Psoas muscle (tissue), 8 donors: ENCODE data around the gene RAPGEF5. TPM values are rescaled to one million over a fixed set of nuclear protein-coding genes. Genes with fewer than 3 reads are reported as not detected.

Experiments
- ATAC-seq, 4 donors: fragments of 200-7000 bp; cut with Tn5 transposase; one replicate each; pipeline ENCODE4 v1.9.1; 2020; ENCODE audit warnings: moderate library complexity in 3 of 4, mild to moderate bottlenecking in 2 of 4
- DNase-seq, 2 donors: peaks; one replicate each; pipeline ENCODE4 v3.0.0-alpha.2; 2020
- H3K27ac ChIP-seq: fragments of 200-600 bp; one replicate; pipeline ENCODE4 v1.8.0; 2022
- H3K27me3 ChIP-seq, 3 donors: fragments of 200-600 bp in 1 of 3; one replicate each; pipeline versions ENCODE4 v1.6.1 to v1.8.0; 2013 to 2022; ENCODE audit warnings: low read length in 2 of 3, mild to moderate bottlenecking in 2 of 3, moderate library complexity in 1 of 3; ENCODE audit not compliant: insufficient read depth in 3 of 3
- H3K36me3 ChIP-seq, 2 donors: fragments of 200-600 bp in 1 of 2; one replicate each; pipeline versions ENCODE4 v1.6.1 to v1.8.0; 2013 to 2022; ENCODE audit warnings: low read depth in 1 of 2, mild to moderate bottlenecking in 1 of 2, moderate library complexity in 1 of 2; ENCODE audit not compliant: insufficient read depth in 1 of 2
- H3K4me1 ChIP-seq: fragments of 200-600 bp; one replicate; pipeline ENCODE4 v1.8.0; 2022
- H3K4me3 ChIP-seq: fragments of 200-600 bp; one replicate; pipeline ENCODE4 v1.8.0; 2022; ENCODE audit warnings: mild to moderate bottlenecking
- H3K9me3 ChIP-seq: fragments of 200-600 bp; one replicate; pipeline ENCODE4 v1.8.0; 2022
- CTCF ChIP-seq: fragments of 200-600 bp; IDR thresholded peaks from one replicate; pipeline ENCODE4 v1.8.0; 2022; ENCODE audit warnings: antibody characterized with exemption
- WGBS, 3 donors: extraction: QIAGEN DNeasy Blood & Tissue Kit; methylation state at CpG; one replicate each; pipeline versions ENCODE4 v1.1.6 to v1.1.7; 2013; 5-methylcytosine and 5-hydroxymethylcytosine counted together
- intact Hi-C, 2 donors: fragments of 100-400 bp; cut with DNase I; formaldehyde crosslinking; loops; one replicate each; pipeline versions ENCODE4 v1.11.0 to v1.14.2; 2022
- polyA plus RNA-seq, 3 donors: library from polyadenylated mRNA; stranded (reverse); fragments of 200-250 nt; gene quantifications; one replicate each; pipeline ENCODE4 v1.2.3, GENCODE V29; 2013
- total RNA-seq, 4 donors: library from RNA; stranded (reverse); fragmentation: NEBNext Ultra II Directional in 2 of 4; extraction: Animal tissue kit (Norgen Biotek cat#: 25700) in 2 of 4; gene quantifications; one replicate each; pipeline versions ENCODE4 v1.2.1 to v1.2.4, GENCODE V29; 2021 to 2023
- donor health status: healthy with polysubstance abuse.
- donor health status: DM: no; HTN: no; CAD: no; lungs with moderate emphysema.
- donor health status: Bipolar disorder and iron deficiency.
- donor health status: healthy.
- donor health status: DM: yes; HTN: yes; CAD: no.
- donor health status: DM: no; HTN: no; CAD: no.
- donor health status: DM: no; HTN: no; CAD: no.
- donor health status: DM: yes; HTN: yes; CAD: no.

RAPGEF5 gene
- total and polyA plus RNA-seq, 7 donors: 2.6 to 10.8 (median 5.5) TPM

GRCh38 chr7:22202141-22202540, 154.8 kb downstream of the RAPGEF5 start:
- TF ChIP-seq CTCF: no peak
- no peaks in the 10 kb centered on the region for H3K9me3 ChIP-seq
- H3K27ac ChIP-seq: no peak overlapping the region
- no peak for DNase-seq
- H3K36me3 ChIP-seq: peaks cover 0 to 4% of the 10 kb centered on the region in 2 donors
- no peaks in the 10 kb centered on the region for H3K4me1 ChIP-seq
- no peak overlapping the region for H3K4me3 ChIP-seq
- H3K27me3 ChIP-seq: no peaks in the 10 kb centered on the region
- no peak for ATAC-seq
- WGBS, 3 donors: 88 to 94% (median 91%) methylated on average over 1 of the region's 1 CpG
- intact Hi-C loops: no loop called here

- Histone ChIP-seq H3K27ac (no peak overlapping the region), H3K4me1 (no peaks in the 10 kb centered on the region), H3K36me3 (peaks cover 0 to 4% of the 10 kb centered on the region in 2 donors), H3K4me3 (no peak overlapping the region), H3K9me3 (no peaks in the 10 kb centered on the region), H3K27me3 (no peaks in the 10 kb centered on the region)
- no peak for TF ChIP-seq CTCF
- intact Hi-C loops: no loop called here
- DNase-seq: no peak
- 34 to 47% (median 44%) methylated on average over 4 of the region's 4 CpGs for WGBS, 3 donors
- no peak for ATAC-seq
Observed at GRCh38 chr7:22201186-22201880, 155.6 kb downstream of the RAPGEF5 start.

GRCh38 chr7:22200777-22201176, 156.2 kb downstream of the RAPGEF5 start:
- Histone ChIP-seq H3K4me3 (no peak overlapping the region), H3K4me1 (no peaks in the 10 kb centered on the region), H3K27ac (no peak overlapping the region), H3K36me3 (peaks cover 0 to 4% of the 10 kb centered on the region in 2 donors), H3K27me3 (no peaks in the 10 kb centered on the region), H3K9me3 (no peaks in the 10 kb centered on the region)
- DNase-seq: no peak
- TF ChIP-seq CTCF: no peak
- no peak for ATAC-seq
- intact Hi-C loops: no loop called here

GRCh38 chr7:22200238-22200637, 156.7 kb downstream of the RAPGEF5 start:
- H3K36me3 ChIP-seq: peaks cover 0 to 4% of the 10 kb centered on the region in 2 donors
- no peak for TF ChIP-seq CTCF
- no peak overlapping the region for H3K27ac ChIP-seq
- H3K4me1 ChIP-seq: no peaks in the 10 kb centered on the region
- H3K27me3 ChIP-seq: no peaks in the 10 kb centered on the region
- ATAC-seq (no peak), DNase-seq (no peak)
- no peaks in the 10 kb centered on the region for H3K9me3 ChIP-seq
- WGBS, 3 donors: 64 to 67% (median 67%) methylated on average over 4 of the region's 4 CpGs
- intact Hi-C loops: no loop called here
- H3K4me3 ChIP-seq: no peak overlapping the region

- 95 to 99% (median 99%) methylated on average over 3 of the region's 3 CpGs for WGBS, 3 donors
- H3K9me3 ChIP-seq: no peaks in the 10 kb centered on the region
- H3K4me1 ChIP-seq: no peaks in the 10 kb centered on the region
- intact Hi-C loops: no loop called here
- no peak for ATAC-seq
- no peak for TF ChIP-seq CTCF
- no peak overlapping the region for H3K27ac ChIP-seq
- H3K27me3 ChIP-seq: no peaks in the 10 kb centered on the region
- no peak overlapping the region for H3K4me3 ChIP-seq
- peaks cover 0 to 8% of the 10 kb centered on the region in 2 donors for H3K36me3 ChIP-seq
- no peak for DNase-seq
Observed at GRCh38 chr7:22197376-22197775, 159.6 kb downstream of the RAPGEF5 start.
